HCT116 (cell line): ENCODE data around the gene MT3. TPM values are rescaled to one million over a fixed set of nuclear protein-coding genes. Genes with fewer than 3 reads are reported as not detected.

ENCODE experiments used
- ATAC-seq: fragments of 200-7000 bp; cut with Tn5 transposase; 2 replicates; pipeline ENCODE4 v1.9.1; 2020; ENCODE audit warnings: mild to moderate bottlenecking, moderate library complexity
- BruUV-seq: library from RNA; stranded (reverse); fragments of 400-500 nt; replicated peaks from 2 replicates; lab custom pipeline; 2021; lab: Mats Ljungman, UMichigan
- CTCF ChIA-PET: fragments of 300-600 bp; sonication (Branson Sonifier 250); formaldehyde crosslinking; loops from one replicate; lab custom pipeline; 2021; ENCODE audit warnings: antibody characterized with exemption; lab: Charles Lee
- POLR2A ChIA-PET: fragments of 300-600, 350-600 bp; sonication (Branson Sonifier 250); formaldehyde crosslinking; loops from one replicate; lab custom pipeline; 2021; ENCODE audit warnings: antibody characterized with exemption; lab: Charles Lee
- RAD21 ChIA-PET, 2 experiments: fragments of 300-600 bp; sonication (Branson Sonifier 250); formaldehyde crosslinking; loops; one replicate each; lab custom pipeline; 2023; ENCODE audit warnings: low total read pairs in 2 of 2; ENCODE audit not compliant: uncharacterized antibody in 2 of 2, unreplicated experiment in 2 of 2, low non-redundant PET in 1 of 2; lab: Charles Lee
- DNase-seq: peaks from one replicate; pipeline ENCODE4 v3.0.0-alpha.2; 2010; ENCODE audit warnings: low read depth, low spot score
- H2AFZ ChIP-seq: fragments of 200-600 bp; shearing (Covaris generic), sonication (generic); 2 replicates; pipeline ENCODE4 v1.6.1; 2017; ENCODE audit warnings: low read depth, mixed run types, mixed read lengths, antibody characterized with exemption, low read length; ENCODE audit not compliant: poor library complexity, severe bottlenecking
- H3K27ac ChIP-seq: 2 replicates; pipeline ENCODE4 v1.5.1; 2012; ENCODE audit warnings: low read depth, low read length
- H3K27me3 ChIP-seq: fragments of 200-600 bp; sonication (generic); 2 replicates; pipeline ENCODE4 v1.6.1; 2016; ENCODE audit warnings: mixed run types, low read length, mixed read lengths; ENCODE audit not compliant: insufficient read depth
- H3K36me3 ChIP-seq, 2 experiments: fragments of 200-500 bp in 1 of 2; fragments of 200-600 bp in 1 of 2; sonication (Bioruptor generic) in 1 of 2; sonication (generic) in 1 of 2; 2 replicates each; pipeline versions ENCODE4 v1.5.1 to v1.6.1; 2014 to 2016; ENCODE audit warnings: low read length in 2 of 2, inconsistent platforms in 1 of 2, mixed read lengths in 1 of 2, mixed run types in 1 of 2; ENCODE audit not compliant: insufficient read depth in 2 of 2, control insufficient read depth in 1 of 2
- H3K4me1 ChIP-seq, 2 experiments: fragments of 200-600 bp in 1 of 2; sonication (generic) in 1 of 2; 2 replicates each; pipeline versions ENCODE4 v1.5.1 to v1.6.1; 2012 to 2017; ENCODE audit warnings: low read length in 2 of 2, inconsistent platforms in 1 of 2, mild to moderate bottlenecking in 1 of 2, mixed read lengths in 1 of 2, mixed run types in 1 of 2, moderate library complexity in 1 of 2; ENCODE audit not compliant: insufficient read depth in 2 of 2, control insufficient read depth in 1 of 2
- H3K4me2 ChIP-seq: fragments of 200-600 bp; sonication (generic); 2 replicates; pipeline ENCODE4 v1.6.1; 2017; ENCODE audit warnings: mixed run types, low read length, mixed read lengths
- H3K4me3 ChIP-seq, 2 experiments: fragments of 200-600 bp in 1 of 2; sonication (generic) in 1 of 2; replicated peaks in 1 of 2; 2 replicates each; pipeline ENCODE4 v1.5.1; 2011 to 2016; ENCODE audit warnings: low read length in 2 of 2, control low read depth in 1 of 2, low read depth in 1 of 2, mild to moderate bottlenecking in 1 of 2, mixed read lengths in 1 of 2, mixed run types in 1 of 2
- H3K79me2 ChIP-seq: fragments of 200-600 bp; sonication (generic); 2 replicates; pipeline ENCODE4 v1.6.1; 2017; ENCODE audit warnings: mild to moderate bottlenecking, mixed run types, low read length, moderate library complexity, mixed read lengths; ENCODE audit not compliant: insufficient read depth
- H3K9ac ChIP-seq: fragments of 200-600 bp; sonication (generic); 2 replicates; pipeline ENCODE4 v1.6.1; 2016; ENCODE audit warnings: low read length, mixed read lengths
- H3K9me2 ChIP-seq: fragments of 200-600 bp; sonication (generic), shearing (Covaris generic); 2 replicates; pipeline ENCODE4 v1.6.1; 2017; ENCODE audit warnings: mixed run types, mild to moderate bottlenecking, moderate library complexity; ENCODE audit not compliant: insufficient read depth
- H3K9me3 ChIP-seq, 2 experiments: fragments of 200-500 bp in 1 of 2; fragments of 200-600 bp in 1 of 2; sonication (Bioruptor generic) in 1 of 2; sonication (generic) in 1 of 2; 2 replicates each; pipeline ENCODE4 v1.6.1; 2014 to 2017; ENCODE audit warnings: low read length in 2 of 2, mixed read lengths in 2 of 2, inconsistent platforms in 1 of 2, low read depth in 1 of 2, mild to moderate bottlenecking in 1 of 2, mixed run types in 1 of 2, moderate library complexity in 1 of 2; ENCODE audit not compliant: control insufficient read depth in 1 of 2, insufficient read depth in 1 of 2
- H4K20me1 ChIP-seq: fragments of 200-600 bp; sonication (generic), shearing (Covaris generic); 2 replicates; pipeline ENCODE4 v1.6.1; 2017; ENCODE audit warnings: mixed run types, mild to moderate bottlenecking, moderate library complexity; ENCODE audit not compliant: insufficient read depth
- ATF3 ChIP-seq: IDR thresholded peaks from 2 replicates; pipeline ENCODE4 v1.6.1; 2012
- CBX3 ChIP-seq: IDR thresholded peaks from 2 replicates; pipeline ENCODE4 v1.6.1; 2012; ENCODE audit warnings: low read depth
- CEBPB ChIP-seq: IDR thresholded peaks from 2 replicates; pipeline ENCODE4 v1.6.1; 2012; ENCODE audit warnings: low read depth
- CTCF ChIP-seq, 3 experiments: fragments of 200-600 bp in 1 of 3; sonication (generic) in 1 of 3; IDR thresholded peaks in 2 of 3; conservative IDR thresholded peaks in 1 of 3; 2 replicates each; pipeline ENCODE4 v1.5.1; 2012 to 2017; ENCODE audit warnings: low read depth in 2 of 3, low read length in 2 of 3, antibody characterized with exemption in 1 of 3, borderline replicate concordance in 1 of 3, control low read depth in 1 of 3, mild to moderate bottlenecking in 1 of 3, mixed read lengths in 1 of 3, mixed run types in 1 of 3, moderate library complexity in 1 of 3; ENCODE audit not compliant: insufficient read depth in 1 of 3
- EGR1 ChIP-seq: IDR thresholded peaks from 2 replicates; pipeline ENCODE4 v1.6.1; 2012; ENCODE audit warnings: low read depth
- ELF1 ChIP-seq: IDR thresholded peaks from 2 replicates; pipeline ENCODE4 v1.6.1; 2012; ENCODE audit warnings: low read depth, borderline replicate concordance
- EZH2 ChIP-seq: fragments of 200-600 bp; sonication (generic); IDR thresholded peaks from 2 replicates; pipeline ENCODE4 v1.6.1; 2017; ENCODE audit warnings: antibody characterized with exemption, mixed run types
- EZH2phosphoT487 ChIP-seq: fragments of 200-600 bp; IDR thresholded peaks from 2 replicates; pipeline ENCODE4 v1.6.1; 2018; ENCODE audit warnings: antibody characterized with exemption, borderline replicate concordance
- JUND ChIP-seq: IDR thresholded peaks from 2 replicates; pipeline ENCODE4 v1.6.1; 2012
- MAX ChIP-seq: IDR thresholded peaks from 2 replicates; pipeline ENCODE4 v1.6.1; 2012
- POLR2A ChIP-seq: IDR thresholded peaks from 2 replicates; pipeline ENCODE4 v1.7.0; 2011; ENCODE audit warnings: borderline replicate concordance; ENCODE audit not compliant: insufficient read depth, insufficient read length; ENCODE audit errors: extremely low read depth
- POLR2AphosphoS5 ChIP-seq: IDR thresholded peaks from 2 replicates; pipeline ENCODE4 v1.6.1; 2011; ENCODE audit warnings: mild to moderate bottlenecking, low read depth, low read length, moderate library complexity
- RAD21 ChIP-seq: IDR thresholded peaks from 2 replicates; pipeline ENCODE4 v1.6.1; 2012; ENCODE audit warnings: low read depth, mild to moderate bottlenecking
- REST ChIP-seq: IDR thresholded peaks from 2 replicates; pipeline ENCODE4 v1.6.1; 2012; ENCODE audit warnings: low read depth
- SIN3A ChIP-seq: IDR thresholded peaks from 2 replicates; pipeline ENCODE4 v1.6.1; 2012; ENCODE audit warnings: low read depth
- SP1 ChIP-seq: IDR thresholded peaks from 2 replicates; pipeline ENCODE4 v1.6.1; 2012; ENCODE audit warnings: low read depth
- SRF ChIP-seq: IDR thresholded peaks from 2 replicates; pipeline ENCODE4 v1.6.1; 2012; ENCODE audit warnings: low read depth
- YY1 ChIP-seq: IDR thresholded peaks from 2 replicates; pipeline ENCODE4 v1.6.1; 2011; ENCODE audit warnings: low read length, low read depth, moderate library complexity, mild to moderate bottlenecking; ENCODE audit not compliant: insufficient replicate concordance; ENCODE audit errors: extremely low read depth
- ZBTB33 ChIP-seq: IDR thresholded peaks from 2 replicates; pipeline ENCODE4 v1.6.1; 2011; ENCODE audit warnings: mild to moderate bottlenecking, low read length, moderate library complexity; ENCODE audit not compliant: insufficient replicate concordance; ENCODE audit errors: extremely low read depth
- ZFX ChIP-seq: fragments of 450-650 bp; IDR thresholded peaks from 2 replicates; pipeline ENCODE4 v1.6.1; 2017
- intact Hi-C: fragments of 100-400 bp; cut with micrococcal nuclease; formaldehyde crosslinking; loops from 2 replicates; pipeline ENCODE4 v1.10.0; 2022
- total RNA-seq: library from RNA; stranded (reverse); gene quantifications from one replicate; pipeline ENCODE4 v1.2.1, GENCODE V29; 2021; ENCODE audit not compliant: unreplicated experiment

MT3 gene
- total RNA-seq, 1 experiment from 2014 or later, result not detected

- no peak overlapping the region for H3K4me3 ChIP-seq
- H2AFZ ChIP-seq, result no peak overlapping the region
- ChIA-PET CTCF (no interaction called here), RAD21 (no interaction called here), POLR2A (no interaction called here)
- DNase-seq, result no peak
- no peaks in the 10 kb centered on the region for H4K20me1 ChIP-seq
- no peaks in the 10 kb centered on the region for H3K36me3 ChIP-seq
- no peaks in the 10 kb centered on the region for H3K9me3 ChIP-seq
- no peak overlapping the region for H3K4me2 ChIP-seq
- no peak overlapping the region for H3K9ac ChIP-seq
- TF ChIP-seq REST (no peak), YY1 (no peak), EZH2 (no peak), SP1 (no peak), EGR1 (no peak), CBX3 (no peak), ZBTB33 (no peak), ZFX (no peak), JUND (no peak), EZH2phosphoT487 (no peak), POLR2AphosphoS5 (no peak), ATF3 (no peak), ELF1 (no peak), CTCF (IDR thresholded peaks at IDR 0.05 in 2 of 3, conservative IDR thresholded peaks at IDR 0.05 in 1 of 3; ENCODE audit: borderline replicate concordance in 1 of 3, insufficient read depth in 1 of 3, low read depth in 2 of 3, low read length in 2 of 3) (no peak), RAD21 (no peak), MAX (no peak), SIN3A (no peak), CEBPB (no peak), POLR2A (no peak), SRF (no peak)
- no peak for ATAC-seq
- H3K9me2 ChIP-seq, result no peaks in the 10 kb centered on the region
- H3K79me2 ChIP-seq, result no peaks in the 10 kb centered on the region
- H3K4me1 ChIP-seq, result no peaks in the 10 kb centered on the region
- BruUV-seq, result no TSS peak
- H3K27ac ChIP-seq, result no peak overlapping the region
- peaks cover 18% of the 10 kb centered on the region for H3K27me3 ChIP-seq
- intact Hi-C loops, result no loop called here
Observed at GRCh38 chr16:56559109-56559508, 30.2 kb upstream of the MT3 start.
